ENCODE data around the gene DGCR2. TPM values are rescaled to one million over a fixed set of nuclear protein-coding genes. Genes with fewer than 3 reads are reported as not detected.

Gene DGCR2
- total RNA-seq, 1 donor from 2014 or later: 70.6 TPM

DNA sequence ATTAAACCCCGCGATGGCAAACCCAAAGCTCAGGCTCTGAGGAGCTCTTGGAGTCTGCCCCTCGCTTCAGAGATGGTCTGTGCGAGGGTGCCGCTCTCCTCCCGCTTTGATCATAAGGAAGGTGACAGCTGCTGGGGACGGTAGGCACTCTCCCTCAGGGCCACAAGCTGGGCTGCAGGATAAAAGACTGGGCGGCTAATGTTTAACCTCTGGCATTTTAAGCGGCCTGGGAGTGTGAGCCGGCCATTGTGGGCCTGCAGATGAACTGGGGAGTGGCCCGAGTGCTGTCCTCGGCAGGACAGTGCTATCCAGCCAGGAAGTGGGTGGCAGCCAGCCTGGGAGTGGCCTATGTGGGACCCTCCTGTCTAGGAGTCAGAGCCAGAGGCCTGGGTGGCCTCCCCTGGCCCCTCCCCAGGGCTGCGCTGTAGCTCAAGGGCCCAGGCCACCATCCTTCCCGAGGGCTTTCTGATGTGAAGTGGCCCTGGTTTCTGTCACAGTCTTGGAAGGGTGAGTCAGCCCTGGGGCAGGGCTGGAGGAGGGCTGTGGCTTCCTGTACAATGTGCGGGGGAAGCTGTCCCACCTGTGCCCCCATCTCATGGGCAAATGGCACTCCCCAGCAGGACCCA, 127.4 kb downstream of the DGCR2 start:
- H3K36me3 ChIP-seq: no peaks in the 10 kb centered on the region
- H3K4me1 ChIP-seq: no peaks in the 10 kb centered on the region
- intact Hi-C loops (cut with DNase I): no loop called here
- no peaks in the 10 kb centered on the region for H3K9me3 ChIP-seq
- no peak overlapping the region for H3K4me3 ChIP-seq
- no peak overlapping the region for H3K27ac ChIP-seq
- H3K27me3 ChIP-seq: peaks cover 7% of the 10 kb centered on the region
- TF ChIP-seq, protein P1, sequence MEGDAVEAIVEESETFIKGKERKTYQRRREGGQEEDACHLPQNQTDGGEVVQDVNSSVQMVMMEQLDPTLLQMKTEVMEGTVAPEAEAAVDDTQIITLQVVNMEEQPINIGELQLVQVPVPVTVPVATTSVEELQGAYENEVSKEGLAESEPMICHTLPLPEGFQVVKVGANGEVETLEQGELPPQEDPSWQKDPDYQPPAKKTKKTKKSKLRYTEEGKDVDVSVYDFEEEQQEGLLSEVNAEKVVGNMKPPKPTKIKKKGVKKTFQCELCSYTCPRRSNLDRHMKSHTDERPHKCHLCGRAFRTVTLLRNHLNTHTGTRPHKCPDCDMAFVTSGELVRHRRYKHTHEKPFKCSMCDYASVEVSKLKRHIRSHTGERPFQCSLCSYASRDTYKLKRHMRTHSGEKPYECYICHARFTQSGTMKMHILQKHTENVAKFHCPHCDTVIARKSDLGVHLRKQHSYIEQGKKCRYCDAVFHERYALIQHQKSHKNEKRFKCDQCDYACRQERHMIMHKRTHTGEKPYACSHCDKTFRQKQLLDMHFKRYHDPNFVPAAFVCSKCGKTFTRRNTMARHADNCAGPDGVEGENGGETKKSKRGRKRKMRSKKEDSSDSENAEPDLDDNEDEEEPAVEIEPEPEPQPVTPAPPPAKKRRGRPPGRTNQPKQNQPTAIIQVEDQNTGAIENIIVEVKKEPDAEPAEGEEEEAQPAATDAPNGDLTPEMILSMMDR (IDR thresholded peaks at IDR 0.05): no peak
- DNase-seq: peak; percentile 70
- peak; percentile 67 for ATAC-seq

DNA sequence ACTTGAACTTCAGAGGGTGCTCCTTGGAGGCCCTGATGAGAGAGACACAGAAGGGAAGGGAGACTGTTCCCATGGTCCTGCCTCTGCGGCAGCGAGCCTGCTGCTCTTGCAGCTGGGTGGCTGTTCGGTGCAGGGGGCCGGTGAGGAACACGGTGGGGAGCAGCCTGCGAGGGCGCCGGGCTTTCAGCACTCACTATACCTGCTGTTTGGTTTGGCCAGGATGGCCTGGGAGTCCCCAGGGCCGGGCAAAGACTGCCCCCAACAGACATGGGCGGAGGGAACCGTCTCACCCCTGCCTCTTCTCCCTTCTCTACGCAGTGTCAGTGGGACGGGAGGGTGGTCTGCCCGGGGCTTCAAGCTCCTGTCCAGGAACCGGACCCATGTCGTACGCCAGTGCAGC, 128.2 kb downstream of the DGCR2 start:
- H3K4me3 ChIP-seq: no peak overlapping the region
- H3K27me3 ChIP-seq: peaks cover 7% of the 10 kb centered on the region
- H3K27ac ChIP-seq: no peak overlapping the region
- ATAC-seq (no peak), DNase-seq (no peak)
- TF ChIP-seq, protein P1 (IDR thresholded peaks at IDR 0.05): no peak
- H3K4me1 ChIP-seq: no peaks in the 10 kb centered on the region
- H3K9me3 ChIP-seq: no peaks in the 10 kb centered on the region
- H3K36me3 ChIP-seq: no peaks in the 10 kb centered on the region
- intact Hi-C loops (cut with DNase I): no loop called here

DNA sequence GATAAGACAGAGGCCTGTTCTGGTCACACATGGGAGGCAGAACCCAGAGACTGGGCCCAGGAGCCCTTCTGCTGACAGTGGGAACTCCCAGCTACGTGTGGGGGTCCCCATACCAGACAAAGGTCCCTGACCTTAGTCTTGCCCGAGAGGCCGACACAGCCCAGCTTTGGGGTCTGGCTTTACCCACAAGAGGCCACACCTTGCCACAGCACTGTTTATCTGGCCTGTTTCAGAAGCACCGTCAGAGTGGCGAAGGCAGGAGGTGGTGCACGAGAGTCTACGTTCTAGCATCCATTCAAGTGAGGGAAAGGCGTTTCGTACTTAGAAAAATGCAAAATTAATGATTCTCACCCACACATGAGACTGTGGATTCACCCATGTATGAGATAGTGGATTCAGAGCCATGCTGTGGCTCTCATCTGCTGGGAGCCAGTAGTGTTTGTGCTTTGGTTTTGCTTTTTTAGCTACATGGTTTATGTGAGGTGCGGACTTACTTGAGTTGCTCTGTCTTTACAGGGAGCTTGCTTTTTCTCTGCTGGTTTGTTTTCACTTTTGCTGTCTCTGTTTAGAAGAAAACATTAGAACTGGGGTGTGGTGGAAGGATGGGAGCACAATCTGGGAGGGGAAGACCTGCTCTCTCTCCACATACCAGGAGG, 129.5 kb downstream of the DGCR2 start:
- Histone ChIP-seq H3K36me3 (no peaks in the 10 kb centered on the region), H3K27me3 (peaks cover 7% of the 10 kb centered on the region), H3K4me1 (no peaks in the 10 kb centered on the region), H3K27ac (no peak overlapping the region), H3K4me3 (no peak overlapping the region), H3K9me3 (no peaks in the 10 kb centered on the region)
- DNase-seq (no peak), ATAC-seq (no peak)
- TF ChIP-seq, protein P1 (IDR thresholded peaks at IDR 0.05): no peak
- intact Hi-C loops (cut with DNase I): no loop called here

GRCh38 chr22:18991821-18992442, 130.3 kb downstream of the DGCR2 start:
- H3K9me3 ChIP-seq: no peaks in the 10 kb centered on the region
- no peaks in the 10 kb centered on the region for H3K36me3 ChIP-seq
- intact Hi-C loops (cut with DNase I): no loop called here
- H3K27ac ChIP-seq: no peak overlapping the region
- H3K27me3 ChIP-seq: peaks cover 7% of the 10 kb centered on the region
- TF ChIP-seq, protein P1 (IDR thresholded peaks at IDR 0.05): no peak
- ATAC-seq (no peak), DNase-seq (no peak)
- H3K4me3 ChIP-seq: no peak overlapping the region
- H3K4me1 ChIP-seq: no peaks in the 10 kb centered on the region

DNA sequence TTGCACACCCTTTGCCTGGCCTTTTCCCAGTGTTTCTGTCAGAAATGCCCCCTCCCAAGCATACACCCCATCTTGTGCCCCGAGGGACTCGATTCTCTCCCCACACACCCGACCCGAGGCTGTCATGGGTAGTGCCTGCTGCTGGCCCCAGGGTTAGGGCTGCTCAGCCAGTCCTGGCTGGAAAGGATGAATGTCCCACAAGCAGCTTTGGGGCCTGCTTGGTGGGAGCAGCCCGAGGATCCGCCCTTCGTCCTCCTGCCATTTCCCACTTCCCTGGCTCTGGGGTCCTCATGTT, 131.1 kb downstream of the DGCR2 start:
- no peaks in the 10 kb centered on the region for H3K4me1 ChIP-seq
- no peak overlapping the region for H3K27ac ChIP-seq
- H3K4me3 ChIP-seq: no peak overlapping the region
- H3K9me3 ChIP-seq: no peaks in the 10 kb centered on the region
- DNase-seq: no peak
- TF ChIP-seq, protein P1 (IDR thresholded peaks at IDR 0.05): no peak
- H3K27me3 ChIP-seq: peaks cover 7% of the 10 kb centered on the region
- intact Hi-C loops (cut with DNase I): no loop called here
- no peaks in the 10 kb centered on the region for H3K36me3 ChIP-seq
- no peak for ATAC-seq

Data from upper lobe of right lung (tissue), 1 donor.